HG02943 (cell line): ENCODE measurements around the gene TRPV5.

ENCODE experiments used
- ATAC-seq: cut with Tn5 transposase; IDR thresholded peaks from one replicate; pipeline ENCODE4 v1.9.1; 2021; ENCODE audit warnings: mild to moderate bottlenecking, low read depth, moderate library complexity; ENCODE audit not compliant: unreplicated experiment

The TRPV5 gene

GRCh38 chr7:142859829-142860228, 73.7 kb downstream of the TRPV5 start:
- no peak for ATAC-seq

DNA sequence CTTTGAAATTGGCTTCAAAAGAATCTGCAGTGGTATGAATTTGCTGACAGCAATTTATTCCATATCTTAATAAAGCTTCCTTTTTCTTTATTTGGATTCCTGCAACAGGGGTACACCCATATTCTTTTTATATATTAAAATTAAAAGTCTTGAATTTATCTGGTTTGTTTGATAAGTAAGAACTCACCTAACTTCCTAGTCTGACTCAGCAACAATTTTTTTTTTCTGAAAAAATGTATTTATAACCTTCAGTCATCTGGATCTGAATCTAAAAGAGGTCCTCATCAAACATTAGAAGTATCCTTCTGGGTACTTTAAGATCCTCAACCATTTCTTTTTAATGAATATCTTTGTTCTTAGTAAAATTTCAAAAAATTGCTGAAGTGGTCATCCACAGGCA, 74.1 kb downstream of the TRPV5 start:
- ATAC-seq: no peak
